GM12878 (cell line): ENCODE data around the gene HERC4.

Experiments
- ESRRA ChIP-seq: IDR thresholded peaks from 2 replicates; pipeline ENCODE4 v1.6.1; 2012; ENCODE audit warnings: mild to moderate bottlenecking, low read length, improper control_type of control experiment
- NBN ChIP-seq: fragments of 450-650 bp; IDR thresholded peaks from 2 replicates; pipeline ENCODE4 v1.6.1; 2016
- NR2C2 ChIP-seq: IDR thresholded peaks from 2 replicates; pipeline ENCODE4 v1.6.1; 2011; ENCODE audit warnings: borderline replicate concordance, low read depth; ENCODE audit not compliant: control insufficient read depth, insufficient read length
- PAX5 ChIP-seq: IDR thresholded peaks from 2 replicates; pipeline ENCODE4 v1.6.1; 2011; ENCODE audit warnings: low read depth, low read length, borderline replicate concordance
- PAX8 ChIP-seq: fragments of 450-650 bp; IDR thresholded peaks from 2 replicates; pipeline ENCODE4 v1.6.1; 2017; ENCODE audit warnings: mild to moderate bottlenecking, moderate library complexity
- POLR2A ChIP-seq: IDR thresholded peaks from 2 replicates; pipeline ENCODE4 v1.6.1; 2011; ENCODE audit warnings: low read depth, mild to moderate bottlenecking, low read length
- POLR2AphosphoS5 ChIP-seq: IDR thresholded peaks from 2 replicates; pipeline ENCODE4 v1.6.1; 2011; ENCODE audit warnings: mild to moderate bottlenecking, low read length, inconsistent platforms
- RBBP5 ChIP-seq: fragments of 200-600 bp; sonication (generic); conservative IDR thresholded peaks from 2 replicates; pipeline ENCODE4 v1.6.1; 2016
- RFX5 ChIP-seq: IDR thresholded peaks from 2 replicates; pipeline ENCODE4 v1.6.1; 2011; ENCODE audit warnings: low read depth, low read length, improper control_type of control experiment
- SIN3A ChIP-seq: IDR thresholded peaks from 2 replicates; pipeline ENCODE4 v1.6.1; 2012; ENCODE audit warnings: low read depth, low read length, improper control_type of control experiment
- ZNF217 ChIP-seq: fragments of 450-650 bp; IDR thresholded peaks from 2 replicates; pipeline ENCODE4 v1.6.1; 2017; ENCODE audit warnings: antibody characterized with exemption, mild to moderate bottlenecking
- TF ChIP-seq, protein P1 (sequence below), 3 experiments: IDR thresholded peaks in 2 of 3; conservative IDR thresholded peaks in 1 of 3; 2 replicates each; pipeline ENCODE4 v1.5.1; 2011; ENCODE audit warnings: low read depth in 3 of 3, low read length in 3 of 3, mild to moderate bottlenecking in 3 of 3, control low read depth in 2 of 3, moderate library complexity in 2 of 3, inconsistent platforms in 1 of 3, mixed read lengths in 1 of 3; ENCODE audit not compliant: control insufficient read depth in 2 of 3, insufficient read depth in 1 of 3; ENCODE audit errors: extremely low read depth in 1 of 3
- TF ChIP-seq, protein P2 (sequence below): fragments of 450-650 bp; IDR thresholded peaks from 2 replicates; pipeline ENCODE4 v1.6.1; 2017; ENCODE audit warnings: mild to moderate bottlenecking, low read depth, inconsistent platforms; ENCODE audit not compliant: poor library complexity, severe bottlenecking
- TF ChIP-seq, protein P3 (sequence below): IDR thresholded peaks from 2 replicates; pipeline ENCODE4 v1.6.1; 2012; ENCODE audit warnings: low read depth, low read length, improper control_type of control experiment

DNA sequence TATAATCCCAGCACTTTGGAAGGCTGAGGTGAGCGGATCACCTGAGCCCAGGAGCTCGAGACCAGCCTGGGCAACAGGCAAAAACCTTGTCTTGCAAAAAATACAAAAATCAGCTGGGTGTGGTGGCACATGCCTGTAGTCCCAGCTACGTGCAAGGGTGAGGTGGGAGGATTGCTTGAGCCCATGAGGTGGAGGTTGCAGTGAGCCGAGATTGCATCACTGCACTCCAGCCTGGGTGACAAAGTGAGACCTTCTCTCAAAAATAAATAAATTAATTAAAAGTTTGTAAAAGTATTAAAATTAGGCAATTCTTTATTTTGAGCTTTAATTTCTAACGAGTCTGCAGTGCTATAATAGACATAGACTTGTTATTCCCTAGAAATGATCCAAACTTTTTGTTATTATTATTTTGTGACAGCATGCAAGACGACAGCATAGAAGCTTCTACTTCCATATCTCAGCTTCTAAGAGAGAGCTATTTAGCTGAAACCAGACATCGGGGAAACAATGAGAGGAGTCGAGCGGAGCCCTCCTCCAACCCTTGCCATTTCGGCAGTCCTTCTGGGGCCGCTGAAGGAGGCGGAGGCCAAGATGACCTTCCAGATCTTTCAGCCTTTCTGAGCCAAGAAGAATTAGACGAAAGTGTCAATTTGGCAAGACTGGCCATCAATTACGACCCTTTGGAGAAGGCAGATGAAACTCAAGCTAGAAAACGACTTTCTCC lies 46.1 kb upstream of the HERC4 start:
- no peak for TF ChIP-seq RFX5
- no peak for TF ChIP-seq ESRRA
- TF ChIP-seq, protein P1, sequence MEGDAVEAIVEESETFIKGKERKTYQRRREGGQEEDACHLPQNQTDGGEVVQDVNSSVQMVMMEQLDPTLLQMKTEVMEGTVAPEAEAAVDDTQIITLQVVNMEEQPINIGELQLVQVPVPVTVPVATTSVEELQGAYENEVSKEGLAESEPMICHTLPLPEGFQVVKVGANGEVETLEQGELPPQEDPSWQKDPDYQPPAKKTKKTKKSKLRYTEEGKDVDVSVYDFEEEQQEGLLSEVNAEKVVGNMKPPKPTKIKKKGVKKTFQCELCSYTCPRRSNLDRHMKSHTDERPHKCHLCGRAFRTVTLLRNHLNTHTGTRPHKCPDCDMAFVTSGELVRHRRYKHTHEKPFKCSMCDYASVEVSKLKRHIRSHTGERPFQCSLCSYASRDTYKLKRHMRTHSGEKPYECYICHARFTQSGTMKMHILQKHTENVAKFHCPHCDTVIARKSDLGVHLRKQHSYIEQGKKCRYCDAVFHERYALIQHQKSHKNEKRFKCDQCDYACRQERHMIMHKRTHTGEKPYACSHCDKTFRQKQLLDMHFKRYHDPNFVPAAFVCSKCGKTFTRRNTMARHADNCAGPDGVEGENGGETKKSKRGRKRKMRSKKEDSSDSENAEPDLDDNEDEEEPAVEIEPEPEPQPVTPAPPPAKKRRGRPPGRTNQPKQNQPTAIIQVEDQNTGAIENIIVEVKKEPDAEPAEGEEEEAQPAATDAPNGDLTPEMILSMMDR (IDR thresholded peaks at IDR 0.05 in 2 of 3, conservative IDR thresholded peaks at IDR 0.05 in 1 of 3; ENCODE audit: control insufficient read depth in 2 of 3, extremely low read depth in 1 of 3, insufficient read depth in 1 of 3, low read depth in 3 of 3, low read length in 3 of 3) = no peak
- no peak for TF ChIP-seq POLR2AphosphoS5
- TF ChIP-seq POLR2A = no peak
- no peak for TF ChIP-seq PAX8
- TF ChIP-seq ZNF217 = no peak
- TF ChIP-seq, protein P2, sequence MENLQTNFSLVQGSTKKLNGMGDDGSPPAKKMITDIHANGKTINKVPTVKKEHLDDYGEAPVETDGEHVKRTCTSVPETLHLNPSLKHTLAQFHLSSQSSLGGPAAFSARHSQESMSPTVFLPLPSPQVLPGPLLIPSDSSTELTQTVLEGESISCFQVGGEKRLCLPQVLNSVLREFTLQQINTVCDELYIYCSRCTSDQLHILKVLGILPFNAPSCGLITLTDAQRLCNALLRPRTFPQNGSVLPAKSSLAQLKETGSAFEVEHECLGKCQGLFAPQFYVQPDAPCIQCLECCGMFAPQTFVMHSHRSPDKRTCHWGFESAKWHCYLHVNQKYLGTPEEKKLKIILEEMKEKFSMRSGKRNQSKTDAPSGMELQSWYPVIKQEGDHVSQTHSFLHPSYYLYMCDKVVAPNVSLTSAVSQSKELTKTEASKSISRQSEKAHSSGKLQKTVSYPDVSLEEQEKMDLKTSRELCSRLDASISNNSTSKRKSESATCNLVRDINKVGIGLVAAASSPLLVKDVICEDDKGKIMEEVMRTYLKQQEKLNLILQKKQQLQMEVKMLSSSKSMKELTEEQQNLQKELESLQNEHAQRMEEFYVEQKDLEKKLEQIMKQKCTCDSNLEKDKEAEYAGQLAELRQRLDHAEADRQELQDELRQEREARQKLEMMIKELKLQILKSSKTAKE = no peak
- TF ChIP-seq NBN = no peak
- no peak for TF ChIP-seq PAX5
- TF ChIP-seq RBBP5 = no peak
- no peak for TF ChIP-seq NR2C2
- TF ChIP-seq, protein P3, sequence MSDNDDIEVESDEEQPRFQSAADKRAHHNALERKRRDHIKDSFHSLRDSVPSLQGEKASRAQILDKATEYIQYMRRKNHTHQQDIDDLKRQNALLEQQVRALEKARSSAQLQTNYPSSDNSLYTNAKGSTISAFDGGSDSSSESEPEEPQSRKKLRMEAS = no peak
- no peak for TF ChIP-seq SIN3A
